WTC11 (cell line): ENCODE data around the gene ALS2CL.

Experiments used
- CBFB ChIP-seq: sonication (generic); formaldehyde crosslinking; IDR thresholded peaks from 2 replicates; pipeline ENCODE4 v1.8.1; 2022; ENCODE audit warnings: mild to moderate bottlenecking, low read depth, missing genetic modification reagents
- CTCF ChIP-seq: fragments of 200-600 bp; IDR thresholded peaks from 2 replicates; pipeline ENCODE4 v1.8.0; 2022; ENCODE audit warnings: antibody characterized with exemption
- FOXJ3 ChIP-seq: sonication (generic); formaldehyde crosslinking; IDR thresholded peaks from 2 replicates; pipeline ENCODE4 v1.9.0; 2021; ENCODE audit warnings: missing genetic modification reagents, mild to moderate bottlenecking, borderline replicate concordance
- IRF1 ChIP-seq: sonication (generic); formaldehyde crosslinking; IDR thresholded peaks from 2 replicates; pipeline ENCODE4 v1.8.0; 2023; ENCODE audit warnings: missing genetic modification reagents
- IRF2 ChIP-seq: sonication (generic); formaldehyde crosslinking; IDR thresholded peaks from 2 replicates; pipeline ENCODE4 v1.8.0; 2022; ENCODE audit warnings: low read depth, missing genetic modification reagents, borderline replicate concordance
- MAX ChIP-seq: sonication (generic); formaldehyde crosslinking; IDR thresholded peaks from 2 replicates; pipeline ENCODE4 v1.8.0; 2022; ENCODE audit warnings: mild to moderate bottlenecking, missing genetic modification reagents
- NFYB ChIP-seq: sonication (generic); formaldehyde crosslinking; conservative IDR thresholded peaks from 2 replicates; pipeline ENCODE4 v1.8.0; 2022; ENCODE audit warnings: low read depth, missing genetic modification reagents
- RELA ChIP-seq: sonication (generic); formaldehyde crosslinking; IDR thresholded peaks from 2 replicates; pipeline ENCODE4 v1.8.1; 2022; ENCODE audit warnings: missing genetic modification reagents, mild to moderate bottlenecking, borderline replicate concordance
- ZSCAN18 ChIP-seq: fragments of 250-450 bp; sonication (Bioruptor Pico); IDR thresholded peaks from 2 replicates; pipeline ENCODE4 v2.1.2; 2022; ENCODE audit warnings: mild to moderate bottlenecking, moderate library complexity

- TF ChIP-seq CBFB (CRISPR knock-in tag) (no peak), MAX (CRISPR knock-in tag) (no peak), CTCF (no peak), NFYB (CRISPR knock-in tag) (no peak), ZSCAN18 (no peak), IRF2 (CRISPR knock-in tag) (no peak), IRF1 (CRISPR knock-in tag) (no peak), FOXJ3 (CRISPR knock-in tag) (no peak), RELA (CRISPR knock-in tag) (no peak)
Measured at GRCh38 chr3:46716461-46717441, 23.3 kb upstream of the ALS2CL start.
